ENCODE results near the gene HOXC10. TPM values are rescaled to one million over a fixed set of nuclear protein-coding genes. Genes with fewer than 3 reads are reported as not detected.

The HOXC10 gene
- total and polyA plus RNA-seq, 2 of the 8 experiments (the other 6 are each of a cell fraction or from before 2014, with no cell fraction given): not detected

- TF ChIP-seq CHD7 (IDR thresholded peaks at IDR 0.05; ENCODE audit: insufficient replicate concordance, low read length) (no peak), SP1 (IDR thresholded peaks at IDR 0.05; ENCODE audit: low read depth, low read length) (no peak)
These were observed 27.9 kb downstream of the HOXC10 start (continued) for GRCh38 chr12:54012631-54013409.
